ENCODE results near the gene ATXN1.

DNA sequence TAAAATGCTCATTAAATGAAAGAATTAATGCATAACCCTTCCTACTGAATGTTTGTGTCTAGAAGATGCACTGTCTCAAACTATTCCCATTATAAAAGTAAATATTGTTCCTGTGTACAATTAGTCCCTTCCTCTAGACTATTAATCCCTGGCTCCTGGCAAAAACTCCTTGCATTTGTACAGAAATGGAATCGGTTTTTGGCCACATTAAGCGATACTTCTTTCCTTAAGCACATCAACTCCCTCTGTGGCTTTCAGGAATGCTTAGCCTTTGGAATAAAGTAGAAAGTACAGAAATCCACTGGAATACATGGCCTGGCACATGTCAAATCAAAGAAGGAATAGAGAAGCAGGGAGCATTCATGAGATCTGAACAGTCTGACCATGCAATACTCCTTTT is 343.1 kb downstream of the ATXN1 start:
- TF ChIP-seq, protein P1, sequence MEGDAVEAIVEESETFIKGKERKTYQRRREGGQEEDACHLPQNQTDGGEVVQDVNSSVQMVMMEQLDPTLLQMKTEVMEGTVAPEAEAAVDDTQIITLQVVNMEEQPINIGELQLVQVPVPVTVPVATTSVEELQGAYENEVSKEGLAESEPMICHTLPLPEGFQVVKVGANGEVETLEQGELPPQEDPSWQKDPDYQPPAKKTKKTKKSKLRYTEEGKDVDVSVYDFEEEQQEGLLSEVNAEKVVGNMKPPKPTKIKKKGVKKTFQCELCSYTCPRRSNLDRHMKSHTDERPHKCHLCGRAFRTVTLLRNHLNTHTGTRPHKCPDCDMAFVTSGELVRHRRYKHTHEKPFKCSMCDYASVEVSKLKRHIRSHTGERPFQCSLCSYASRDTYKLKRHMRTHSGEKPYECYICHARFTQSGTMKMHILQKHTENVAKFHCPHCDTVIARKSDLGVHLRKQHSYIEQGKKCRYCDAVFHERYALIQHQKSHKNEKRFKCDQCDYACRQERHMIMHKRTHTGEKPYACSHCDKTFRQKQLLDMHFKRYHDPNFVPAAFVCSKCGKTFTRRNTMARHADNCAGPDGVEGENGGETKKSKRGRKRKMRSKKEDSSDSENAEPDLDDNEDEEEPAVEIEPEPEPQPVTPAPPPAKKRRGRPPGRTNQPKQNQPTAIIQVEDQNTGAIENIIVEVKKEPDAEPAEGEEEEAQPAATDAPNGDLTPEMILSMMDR (conservative IDR thresholded peaks at IDR 0.05; ENCODE audit: low read depth, low read length) = no peak
- TF ChIP-seq EZH2phosphoT487 (IDR thresholded peaks at IDR 0.05; ENCODE audit: borderline replicate concordance, low read length) (no peak), EZH2 (IDR thresholded peaks at IDR 0.05; ENCODE audit: low read length, unreplicated experiment) (no peak)

All from PC-3 (cell line).